Central memory CD4-positive, alpha-beta T cell (primary cell): ENCODE results near the gene ALX1.

Source experiments
- DNase-seq: peaks from one replicate; pipeline ENCODE4 v3.0.0; 2022
- total RNA-seq, 3 experiments: gene quantifications; one replicate each; lab custom pipeline; 2026; lab: John Stamatoyannopoulos, UW

The ALX1 gene
- total RNA-seq, result 0 reads per million in 3 experiments

DNA sequence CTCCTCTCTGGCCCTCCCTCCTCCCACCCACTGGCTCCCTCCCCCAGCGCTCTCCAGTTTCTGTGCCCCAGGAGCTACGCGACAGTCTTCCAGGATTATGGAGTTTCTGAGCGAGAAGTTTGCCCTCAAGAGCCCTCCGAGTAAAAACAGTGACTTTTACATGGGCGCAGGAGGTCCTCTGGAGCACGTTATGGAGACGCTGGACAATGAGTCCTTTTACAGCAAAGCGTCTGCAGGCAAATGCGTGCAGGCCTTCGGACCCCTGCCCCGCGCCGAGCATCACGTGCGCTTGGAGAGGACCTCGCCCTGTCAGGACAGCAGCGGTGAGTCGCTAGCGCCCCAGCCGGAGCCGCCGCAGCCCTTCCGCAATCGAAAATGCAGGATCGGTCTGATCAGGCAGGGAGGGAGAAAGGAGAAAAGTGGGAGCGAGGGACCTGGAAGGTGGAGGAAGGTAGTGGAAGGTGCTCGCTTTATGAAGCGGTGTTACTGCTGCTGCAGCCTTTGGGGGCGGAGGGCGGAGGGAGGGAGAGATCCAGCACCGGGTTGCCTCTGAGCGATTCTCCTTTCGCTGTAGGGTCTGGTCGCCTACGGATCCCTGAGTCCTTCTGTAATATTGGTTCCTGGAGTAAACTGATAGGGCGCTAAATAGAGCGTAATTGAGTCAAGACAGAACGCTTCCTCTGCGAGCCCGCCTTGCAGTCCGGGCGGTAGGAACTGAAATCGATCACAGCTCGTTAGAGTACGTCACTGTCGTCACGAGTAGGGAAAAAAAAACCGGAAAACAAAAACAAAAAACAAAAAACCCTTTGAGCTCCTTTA is at the start of gene ALX1:
TSS of gene ALX1 (plus strand) at position 56 of the 819 bp plus-strand sequence. CDS start at position 98, 42 bp downstream.
- no peak for DNase-seq

DNA sequence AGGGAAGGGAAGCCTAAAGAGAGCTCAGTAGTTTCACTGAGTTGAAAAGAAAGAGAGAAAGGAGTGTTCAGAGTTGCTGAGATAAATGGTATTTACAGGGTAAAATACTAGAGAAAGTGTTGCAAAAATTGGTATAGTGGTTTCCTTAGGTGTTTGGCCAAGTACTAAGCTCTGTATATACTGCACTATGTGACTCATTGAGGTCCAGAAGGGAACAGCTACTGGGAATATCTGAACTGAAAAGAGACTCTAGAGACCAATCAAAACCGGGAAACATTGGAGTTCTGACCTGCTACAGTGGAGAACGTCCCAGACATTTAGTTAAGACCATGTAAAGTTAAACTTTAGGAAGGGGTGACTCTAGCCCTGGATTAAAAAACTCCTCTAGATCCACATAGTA is 42.7 kb upstream of the ALX1 start:
- DNase-seq, result no peak

DNA sequence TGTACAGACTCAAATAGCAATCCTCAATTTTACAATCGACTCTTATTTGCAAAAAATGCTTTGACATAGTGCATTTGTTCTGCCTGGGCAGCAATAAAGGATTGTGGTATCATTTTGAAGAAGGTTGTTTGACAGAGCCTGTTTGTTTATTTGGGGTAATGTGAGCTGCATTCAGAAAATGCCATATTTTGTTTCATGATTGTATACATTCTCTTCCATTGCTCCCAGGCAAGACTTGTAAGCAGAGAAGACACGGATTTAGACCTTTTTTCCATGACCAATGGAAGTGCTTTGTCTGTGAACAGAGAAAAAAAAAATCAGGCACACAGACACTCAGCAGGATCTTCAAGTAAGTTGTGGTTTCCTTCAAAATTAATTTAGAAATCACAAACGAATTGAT is 35.5 kb upstream of the ALX1 start:
- no peak for DNase-seq

DNA sequence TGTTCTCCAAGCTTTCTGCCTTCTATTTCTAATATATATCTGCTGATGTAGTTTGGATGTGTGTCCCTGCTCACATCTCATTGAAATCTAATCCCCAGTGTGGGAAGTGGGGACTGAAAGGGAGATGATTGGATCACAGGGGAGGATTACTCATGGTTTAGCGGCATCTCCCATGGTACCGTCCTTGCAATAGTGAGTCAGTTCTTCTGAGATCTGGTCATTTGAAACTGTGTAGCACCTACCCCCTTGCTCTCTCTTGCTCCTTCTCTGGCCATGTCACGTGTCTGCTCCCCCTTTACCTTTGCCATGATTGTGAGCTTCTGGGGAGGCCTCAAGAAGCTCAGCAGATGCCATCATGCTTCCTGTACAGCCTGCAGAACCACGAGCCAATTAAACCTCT is 26.2 kb upstream of the ALX1 start:
- no peak for DNase-seq

DNA sequence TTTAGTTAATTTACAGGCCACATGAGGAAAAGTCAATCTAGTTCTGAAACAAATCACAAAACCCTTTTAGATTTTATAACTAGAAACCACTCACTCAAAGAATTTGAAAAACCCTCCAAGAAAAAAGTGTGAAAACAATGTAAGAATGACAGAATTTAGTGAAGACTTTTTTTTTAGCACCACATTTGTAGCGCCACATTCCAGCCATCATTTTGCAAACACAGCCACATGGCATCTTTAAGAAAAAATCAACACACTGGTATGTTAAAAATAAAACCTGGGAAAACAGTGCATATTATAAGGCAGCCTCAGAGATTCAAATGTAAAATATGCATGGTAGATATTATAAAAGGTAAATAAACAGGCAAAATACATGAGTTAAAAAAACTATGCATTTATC is 22.3 kb upstream of the ALX1 start:
- no peak for DNase-seq

DNA sequence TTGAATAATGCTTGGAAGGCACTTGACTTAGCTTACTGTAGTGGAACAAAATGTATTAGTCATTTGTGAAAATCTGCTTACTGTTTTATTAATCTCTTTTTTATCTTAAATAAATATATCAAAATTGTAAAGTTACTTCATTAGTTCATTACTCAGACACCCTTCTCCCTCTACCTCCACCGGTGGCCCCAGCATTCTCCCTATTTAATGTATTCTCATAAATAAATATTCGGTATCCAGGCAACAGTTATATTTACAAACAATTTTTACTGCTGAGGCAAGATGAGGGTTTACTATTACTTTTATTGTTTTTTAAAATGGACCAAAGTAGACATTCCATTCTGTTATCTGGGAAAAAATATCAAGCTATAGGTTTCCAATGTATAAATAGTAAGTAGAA is 19.6 kb upstream of the ALX1 start:
- DNase-seq, result no peak

DNA sequence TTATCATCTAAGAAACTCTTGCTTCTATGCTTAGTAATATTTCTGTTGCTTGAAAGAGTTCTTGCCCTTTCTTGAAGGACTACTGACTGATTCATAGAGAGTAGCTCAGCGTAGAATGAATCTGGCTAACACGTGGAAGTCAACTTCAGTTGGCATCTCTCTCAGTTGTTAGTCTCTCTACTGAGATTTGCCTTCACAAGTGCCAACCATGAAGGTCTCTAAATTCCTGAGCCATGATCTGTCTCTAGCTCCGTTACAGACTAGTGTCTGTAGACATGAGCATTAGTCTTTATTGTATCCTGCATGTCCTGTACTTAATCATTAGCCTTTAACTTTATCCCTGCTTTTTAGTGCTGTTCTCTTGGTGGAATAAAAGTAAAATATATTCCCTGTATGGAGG is 19.1 kb upstream of the ALX1 start:
- DNase-seq, result no peak

DNA sequence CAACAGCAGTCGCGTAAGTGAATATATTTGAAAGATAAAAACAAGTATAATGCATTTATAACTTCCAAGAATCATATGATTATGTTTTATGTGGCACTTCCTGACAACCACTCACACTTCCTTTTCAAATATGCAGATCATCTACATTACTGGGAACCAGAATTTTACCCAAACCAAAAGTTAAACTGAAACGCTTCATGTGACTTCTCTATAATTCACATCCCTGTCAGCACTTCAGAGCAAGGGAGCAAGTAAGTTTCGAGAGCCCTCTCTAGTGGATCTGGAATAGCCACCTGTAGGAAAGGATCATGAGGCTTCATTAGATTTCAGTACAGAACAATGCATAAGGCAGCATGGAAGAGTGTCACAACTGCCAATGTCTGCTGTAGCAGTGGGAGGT is 13.7 kb upstream of the ALX1 start:
- DNase-seq, result no peak

DNA sequence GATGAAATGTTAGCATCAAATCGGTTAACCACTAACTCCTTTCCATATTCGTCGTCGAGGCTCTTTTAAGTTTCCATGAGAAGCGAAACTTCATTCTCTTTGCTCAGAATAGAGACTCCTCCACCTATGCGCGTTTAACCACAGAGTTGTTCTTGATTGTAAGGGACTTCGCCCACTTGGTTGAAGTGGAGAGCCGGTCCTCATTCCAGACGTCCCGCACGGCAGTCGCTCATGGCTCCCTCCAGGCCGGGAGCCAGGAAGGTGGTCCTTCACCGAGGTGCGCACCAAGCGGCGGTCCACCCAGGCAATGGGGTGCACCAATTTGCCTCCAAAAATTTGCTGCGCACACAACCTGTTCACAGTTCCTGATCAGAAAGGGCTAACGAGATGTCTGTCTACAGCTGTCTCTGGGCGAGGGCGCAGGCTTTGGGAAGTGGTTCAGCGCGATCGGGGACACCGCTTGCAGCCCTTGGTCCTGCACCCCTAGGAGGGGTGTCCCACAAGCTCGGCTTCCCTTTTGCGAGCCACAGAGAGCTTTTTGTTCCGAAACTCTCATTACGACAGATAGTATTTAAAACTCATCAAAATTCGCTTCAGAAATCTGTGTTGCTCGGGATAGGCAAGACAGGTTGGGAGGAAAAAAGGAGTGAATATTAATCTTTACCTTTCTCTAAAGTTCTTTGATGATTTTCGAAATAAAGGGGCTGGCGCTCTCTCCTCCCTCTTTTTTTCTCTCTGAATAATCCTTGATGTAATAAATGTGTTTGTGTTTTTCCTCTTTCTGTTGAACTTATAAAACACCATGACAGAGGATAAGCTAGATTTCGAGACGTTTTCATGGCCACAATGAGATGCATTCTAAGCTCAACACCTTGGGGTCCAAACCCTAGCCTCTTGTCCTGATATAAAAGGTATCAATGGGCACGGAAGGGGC is 6.4 kb upstream of the ALX1 start:
- DNase-seq, result no peak

DNA sequence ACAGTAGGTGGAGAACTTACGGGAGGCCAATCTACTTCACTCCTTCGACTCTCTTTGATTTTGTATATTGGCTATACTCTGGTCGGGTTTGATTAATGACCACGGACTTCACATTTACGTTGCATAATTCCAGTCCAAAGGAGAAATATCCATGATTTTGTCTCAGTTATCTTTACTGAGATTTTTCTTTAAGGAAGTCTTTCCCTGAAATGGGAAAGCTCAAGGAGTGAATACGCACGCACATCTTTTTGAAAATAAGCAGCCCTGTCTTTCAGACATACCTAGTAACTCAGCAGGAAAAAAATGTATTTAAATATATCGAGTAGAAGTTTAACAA is 5.7 kb upstream of the ALX1 start:
- DNase-seq, result no peak

DNA sequence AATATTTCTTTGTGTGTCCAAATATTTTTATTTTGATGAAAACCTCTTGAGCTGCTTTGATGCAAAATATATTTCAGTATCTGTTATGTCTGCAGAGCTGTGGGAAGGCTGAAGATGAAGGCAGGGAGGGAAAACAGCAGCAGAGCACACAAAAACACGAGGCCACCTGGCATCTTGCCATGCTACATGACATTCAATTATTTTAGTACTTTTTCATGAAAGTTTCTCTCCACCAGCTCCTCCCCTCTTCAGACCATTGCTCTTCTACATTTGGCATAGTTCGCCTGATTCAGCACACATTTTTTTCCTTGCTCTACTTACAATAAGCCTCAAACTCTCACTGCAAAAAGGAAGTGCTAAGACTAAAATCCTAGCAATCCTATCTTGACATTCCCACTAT is 4.6 kb upstream of the ALX1 start:
- DNase-seq, result no peak

DNA sequence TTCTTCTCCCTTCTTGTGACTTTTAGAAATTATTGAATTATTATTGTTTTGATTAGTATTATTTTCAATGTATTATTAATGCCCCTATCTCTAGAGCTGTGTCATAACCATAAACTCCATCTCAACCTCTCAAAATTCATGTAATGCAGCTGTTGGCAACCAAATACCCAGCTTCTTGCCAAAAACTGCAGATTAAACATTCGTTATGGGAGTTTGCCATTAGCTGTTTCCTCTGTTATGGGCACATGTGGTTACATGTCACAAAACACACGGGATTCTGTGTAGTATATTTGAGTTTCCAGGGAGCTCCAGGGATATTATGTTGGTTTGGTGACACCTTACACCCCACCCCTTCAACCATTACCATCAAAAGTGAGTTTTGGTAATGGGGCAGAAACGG is 2.8 kb upstream of the ALX1 start:
- DNase-seq, result no peak

DNA sequence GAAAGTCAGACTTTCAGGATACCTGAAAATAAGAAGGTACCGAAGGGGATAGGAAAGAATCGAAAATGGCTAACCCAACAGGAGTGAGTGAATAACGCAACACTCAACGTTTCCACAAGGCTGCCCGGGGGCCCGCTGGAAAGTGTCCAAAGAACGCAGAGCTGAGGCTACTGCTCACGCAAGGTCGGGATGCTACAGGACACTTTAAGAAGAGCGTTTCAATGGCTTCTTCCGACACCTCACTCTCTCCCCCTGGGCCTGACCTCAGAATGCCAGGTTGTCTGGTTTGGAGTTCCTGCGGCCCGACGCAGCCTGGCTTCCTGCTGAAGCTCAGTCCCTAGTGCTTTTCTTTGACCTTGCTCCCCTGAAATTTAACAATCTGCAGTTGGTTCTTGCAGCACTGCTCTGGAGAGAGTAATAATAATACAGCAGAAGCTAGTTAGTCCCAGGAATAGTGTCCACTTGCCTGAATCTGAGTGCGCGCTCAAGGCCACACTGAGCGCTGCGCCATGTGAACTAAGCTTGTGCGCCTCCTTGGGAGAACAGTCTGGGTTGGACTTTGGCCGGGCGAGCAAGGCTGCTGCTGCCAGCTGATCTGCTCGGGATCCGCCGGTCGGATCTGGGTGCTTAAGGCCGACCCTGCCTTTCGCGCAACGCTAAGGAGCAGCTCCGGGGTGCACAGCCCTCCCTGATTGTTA is 2.0 kb upstream of the ALX1 start:
- DNase-seq, result no peak

DNA sequence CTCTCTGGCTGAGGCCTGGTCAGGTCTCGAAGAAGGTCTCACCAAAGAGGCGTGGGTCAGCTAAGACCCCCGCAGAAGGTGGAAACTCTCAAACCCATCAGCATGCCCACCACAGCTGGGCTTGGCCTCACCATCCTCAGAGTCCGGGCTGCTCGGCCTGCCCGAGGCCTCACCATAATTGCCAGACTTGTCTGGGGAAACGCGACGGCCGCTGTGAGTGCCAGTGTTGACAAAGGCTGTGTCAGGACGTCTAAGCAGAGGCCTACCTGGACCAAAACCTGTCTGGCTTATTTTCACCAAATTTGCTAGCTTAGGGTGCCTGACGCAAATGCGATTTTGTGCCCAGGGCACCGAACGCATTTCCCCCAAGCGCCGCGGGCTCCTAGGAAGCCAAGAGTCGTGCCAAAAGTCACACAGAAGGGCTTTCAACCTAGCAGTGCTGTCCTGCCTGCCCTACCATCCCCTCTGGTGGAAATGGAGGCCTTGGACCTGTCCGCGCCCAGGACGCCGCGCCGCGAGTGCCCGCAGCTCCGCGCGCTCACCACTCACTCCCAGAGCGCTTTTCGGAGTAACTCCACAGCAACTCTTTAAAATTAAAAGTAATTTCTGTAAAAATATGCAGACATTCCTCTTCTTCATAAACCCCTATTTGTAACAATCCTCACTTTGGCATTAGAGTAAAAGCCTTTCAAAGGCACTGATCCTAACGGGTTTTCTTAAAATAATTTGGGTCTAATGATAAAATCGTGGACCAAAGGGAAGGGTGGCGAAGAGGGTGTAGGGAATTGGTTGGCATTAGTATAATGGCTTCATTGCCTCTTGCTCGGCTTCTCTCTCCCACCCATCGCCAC is 1.2 kb upstream of the ALX1 start:
- no peak for DNase-seq

DNA sequence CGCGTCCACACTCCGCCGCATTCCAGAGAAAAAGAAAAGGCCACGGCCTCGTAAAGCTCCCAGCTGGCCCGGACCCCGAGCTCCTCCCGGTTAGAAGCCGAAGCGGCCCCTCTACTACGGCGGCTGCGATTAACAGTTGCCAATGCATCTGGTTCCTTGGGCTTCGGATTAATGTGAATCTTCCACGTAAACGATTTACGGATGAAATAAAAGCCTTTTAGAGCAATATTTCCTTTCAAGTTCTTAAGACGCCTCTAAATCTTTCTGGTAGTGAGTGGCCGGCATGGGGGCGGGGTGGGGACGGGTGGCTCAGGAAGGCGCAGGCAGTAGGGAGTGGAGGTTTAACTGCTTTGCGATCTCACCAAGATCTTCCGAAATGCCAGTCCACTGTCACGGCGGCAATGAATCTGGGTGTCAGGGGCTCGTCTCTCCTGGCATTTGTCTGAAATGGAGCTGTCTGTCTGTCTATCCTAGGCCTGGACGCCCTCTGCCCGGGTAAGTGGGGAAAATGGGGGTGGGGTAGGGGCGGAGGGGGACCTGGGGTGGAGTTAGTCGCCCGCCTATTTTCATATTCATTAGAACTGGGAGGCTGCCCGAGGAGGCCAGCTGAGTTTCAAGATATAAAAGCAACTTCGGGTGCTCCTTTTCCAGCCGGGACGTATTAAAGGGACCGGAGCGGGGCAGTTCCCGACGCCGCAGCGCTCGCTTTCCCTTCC is 413 bp upstream of the ALX1 start:
- no peak for DNase-seq

DNA sequence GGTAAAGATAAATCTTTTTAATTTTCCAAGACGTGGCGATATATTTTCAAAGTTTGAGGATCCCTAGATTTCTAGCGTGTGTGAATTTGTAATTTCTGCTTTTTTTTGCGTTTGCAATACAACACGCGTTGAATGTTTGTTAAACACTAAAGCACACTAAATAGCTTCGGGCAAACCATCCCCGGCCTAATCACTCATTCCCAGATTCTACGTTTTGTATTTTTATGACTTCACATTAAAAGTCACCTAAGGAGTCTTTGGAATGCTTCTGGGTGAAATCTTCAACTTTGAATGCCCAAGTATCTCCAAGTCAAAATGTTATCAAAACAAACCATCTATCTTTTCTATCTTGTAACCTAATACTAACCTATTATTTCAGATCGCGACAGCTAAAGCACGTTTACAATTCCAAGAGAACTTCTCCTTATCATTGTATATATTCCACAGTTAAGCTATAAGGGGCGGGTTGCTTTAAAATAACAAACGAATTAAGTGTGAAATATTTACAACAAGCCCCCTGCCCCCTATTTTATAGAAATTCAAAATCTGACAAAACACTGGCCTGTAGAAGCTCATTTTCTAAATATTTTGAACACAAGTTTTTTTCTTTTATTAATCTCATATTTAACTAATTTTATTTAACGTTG is 1.1 kb downstream of the ALX1 start:
- DNase-seq, result no peak

DNA sequence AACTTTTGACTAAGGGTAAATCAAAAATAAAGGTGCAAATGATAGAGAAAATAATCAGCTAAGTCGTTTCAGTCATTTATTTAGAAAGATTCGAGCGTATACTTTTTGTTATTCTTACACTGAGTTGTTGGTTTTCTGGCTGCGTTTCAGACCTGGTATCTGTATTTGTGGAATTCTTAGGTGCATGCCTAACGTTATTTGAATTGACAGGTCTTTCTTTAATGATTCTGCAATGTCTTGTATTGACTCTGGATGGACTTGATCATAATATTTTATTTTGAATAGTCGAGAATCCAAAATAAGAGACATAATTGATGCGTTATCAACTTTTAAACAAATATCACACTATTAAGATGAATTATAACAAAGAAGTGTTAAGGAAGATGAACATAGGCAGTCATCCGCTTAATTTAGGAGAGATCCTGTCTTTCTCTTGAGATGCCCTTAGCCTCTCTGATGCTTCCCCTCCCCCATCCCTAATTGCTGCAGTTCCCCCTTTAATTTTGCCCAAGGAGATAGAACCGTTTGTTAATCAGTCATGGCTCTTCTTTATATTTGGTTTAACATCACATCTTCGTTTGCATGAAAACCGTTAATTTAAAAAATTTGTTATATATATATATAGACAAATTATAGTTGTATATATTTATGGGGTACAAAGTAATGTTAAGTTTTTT is 1.8 kb downstream of the ALX1 start:
- DNase-seq, result no peak

DNA sequence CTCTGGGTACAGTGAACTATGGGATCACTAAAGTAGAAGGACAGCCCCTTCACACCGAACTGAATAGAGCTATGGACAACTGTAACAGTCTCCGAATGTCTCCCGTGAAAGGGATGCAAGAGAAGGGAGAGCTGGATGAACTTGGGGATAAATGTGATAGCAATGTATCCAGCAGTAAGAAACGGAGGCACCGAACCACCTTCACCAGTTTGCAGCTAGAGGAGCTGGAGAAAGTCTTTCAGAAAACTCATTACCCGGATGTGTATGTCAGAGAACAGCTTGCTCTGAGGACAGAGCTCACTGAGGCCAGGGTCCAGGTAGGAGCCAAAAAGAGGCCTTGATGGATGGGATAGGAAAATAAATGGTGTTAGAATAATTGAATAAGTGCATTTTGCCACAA is 3.5 kb downstream of the ALX1 start:
- no peak for DNase-seq

DNA sequence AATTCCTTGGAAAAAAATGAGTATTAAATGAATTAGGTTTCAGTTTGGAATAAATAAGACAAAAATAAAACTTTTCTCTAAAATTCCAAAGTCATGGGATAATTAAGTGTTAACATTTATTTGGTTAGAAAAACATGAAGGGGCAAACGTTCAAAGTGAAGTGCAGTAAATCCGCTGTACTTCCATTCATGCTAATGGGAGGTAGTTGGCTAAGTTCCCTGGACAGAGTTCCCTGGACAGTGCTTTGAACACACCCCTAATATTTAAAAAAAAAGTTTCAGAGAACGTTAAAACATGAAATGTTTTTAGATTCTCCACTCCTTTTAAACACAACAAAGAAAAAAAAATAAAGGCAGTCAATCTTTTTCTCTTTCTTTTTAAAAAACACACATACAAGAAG is 16.3 kb downstream of the ALX1 start:
- DNase-seq, result no peak

DNA sequence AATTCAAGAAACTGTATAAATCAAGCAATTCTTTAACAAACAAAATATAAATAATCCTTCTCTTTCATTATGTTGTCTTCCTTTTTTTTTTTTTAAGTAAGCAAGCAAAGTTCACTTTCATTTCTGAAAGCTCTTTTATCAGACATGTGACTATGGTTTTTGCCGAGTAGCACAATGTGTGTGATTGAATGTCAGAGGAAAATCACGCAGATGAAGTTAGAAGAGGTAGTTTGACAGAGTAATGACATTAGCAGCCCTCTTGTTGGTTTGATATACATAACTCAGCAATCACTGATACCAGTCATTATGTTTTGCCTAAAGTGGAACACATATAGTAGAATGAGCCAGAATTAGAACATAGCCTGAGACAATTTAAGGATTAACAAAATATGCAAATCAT is 19.0 kb downstream of the ALX1 start:
- DNase-seq, result no peak

DNA sequence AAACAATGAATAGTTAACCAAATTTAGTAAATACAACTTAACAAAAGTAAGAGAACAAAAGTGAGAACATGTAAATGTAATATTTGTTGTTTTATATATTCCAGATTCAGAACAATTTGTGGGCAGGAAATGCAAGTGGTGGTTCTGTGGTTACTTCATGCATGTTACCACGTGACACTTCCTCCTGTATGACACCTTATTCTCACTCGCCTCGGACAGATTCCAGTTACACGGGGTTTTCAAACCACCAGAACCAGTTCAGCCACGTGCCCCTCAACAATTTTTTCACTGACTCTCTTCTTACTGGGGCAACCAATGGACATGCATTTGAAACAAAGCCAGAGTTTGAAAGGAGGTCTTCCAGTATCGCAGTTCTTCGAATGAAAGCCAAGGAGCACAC is 21.0 kb downstream of the ALX1 start:
- DNase-seq, result no peak
